ENCODE data around the gene BCL10.

BCL10 gene

DNA sequence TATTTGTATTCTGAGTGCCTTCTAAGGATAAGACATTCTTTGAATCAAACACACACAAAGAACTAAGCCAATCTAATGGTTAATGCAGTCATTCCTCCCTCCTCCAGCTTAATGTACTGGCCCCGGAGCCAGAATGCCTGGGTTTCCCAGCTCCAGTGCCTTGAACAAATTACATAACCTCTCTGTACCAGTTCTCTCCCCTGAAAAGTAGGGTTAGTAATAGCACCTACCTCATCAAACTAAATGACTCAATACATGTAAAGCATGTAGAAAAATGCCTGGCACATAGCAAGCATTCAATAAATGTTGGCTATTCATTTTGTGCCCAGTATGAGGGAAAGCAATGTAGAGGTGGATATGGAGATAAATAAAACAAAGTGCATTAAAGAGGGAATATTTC is 31.0 kb downstream of the BCL10 start:
- H3K27me3 Mint-ChIP-seq (ENCODE audit: low read depth) = no peaks in the 10 kb centered on the region
- H3K9me3 Mint-ChIP-seq = peaks cover 6% of the 10 kb centered on the region
- no peak overlapping the region for H3K4me3 Mint-ChIP-seq
- TF ChIP-seq, protein P1, sequence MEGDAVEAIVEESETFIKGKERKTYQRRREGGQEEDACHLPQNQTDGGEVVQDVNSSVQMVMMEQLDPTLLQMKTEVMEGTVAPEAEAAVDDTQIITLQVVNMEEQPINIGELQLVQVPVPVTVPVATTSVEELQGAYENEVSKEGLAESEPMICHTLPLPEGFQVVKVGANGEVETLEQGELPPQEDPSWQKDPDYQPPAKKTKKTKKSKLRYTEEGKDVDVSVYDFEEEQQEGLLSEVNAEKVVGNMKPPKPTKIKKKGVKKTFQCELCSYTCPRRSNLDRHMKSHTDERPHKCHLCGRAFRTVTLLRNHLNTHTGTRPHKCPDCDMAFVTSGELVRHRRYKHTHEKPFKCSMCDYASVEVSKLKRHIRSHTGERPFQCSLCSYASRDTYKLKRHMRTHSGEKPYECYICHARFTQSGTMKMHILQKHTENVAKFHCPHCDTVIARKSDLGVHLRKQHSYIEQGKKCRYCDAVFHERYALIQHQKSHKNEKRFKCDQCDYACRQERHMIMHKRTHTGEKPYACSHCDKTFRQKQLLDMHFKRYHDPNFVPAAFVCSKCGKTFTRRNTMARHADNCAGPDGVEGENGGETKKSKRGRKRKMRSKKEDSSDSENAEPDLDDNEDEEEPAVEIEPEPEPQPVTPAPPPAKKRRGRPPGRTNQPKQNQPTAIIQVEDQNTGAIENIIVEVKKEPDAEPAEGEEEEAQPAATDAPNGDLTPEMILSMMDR (IDR thresholded peaks at IDR 0.05; ENCODE audit: unreplicated experiment in 3 of 3) = no peak
- peaks cover 37% of the 10 kb centered on the region for H3K4me1 Mint-ChIP-seq
- H3K27ac Mint-ChIP-seq = peak overlapping the region; percentile 53 to 98 (median 94)
- H3K36me3 Mint-ChIP-seq (ENCODE audit: low read depth) = peaks cover 17% of the 10 kb centered on the region

DNA sequence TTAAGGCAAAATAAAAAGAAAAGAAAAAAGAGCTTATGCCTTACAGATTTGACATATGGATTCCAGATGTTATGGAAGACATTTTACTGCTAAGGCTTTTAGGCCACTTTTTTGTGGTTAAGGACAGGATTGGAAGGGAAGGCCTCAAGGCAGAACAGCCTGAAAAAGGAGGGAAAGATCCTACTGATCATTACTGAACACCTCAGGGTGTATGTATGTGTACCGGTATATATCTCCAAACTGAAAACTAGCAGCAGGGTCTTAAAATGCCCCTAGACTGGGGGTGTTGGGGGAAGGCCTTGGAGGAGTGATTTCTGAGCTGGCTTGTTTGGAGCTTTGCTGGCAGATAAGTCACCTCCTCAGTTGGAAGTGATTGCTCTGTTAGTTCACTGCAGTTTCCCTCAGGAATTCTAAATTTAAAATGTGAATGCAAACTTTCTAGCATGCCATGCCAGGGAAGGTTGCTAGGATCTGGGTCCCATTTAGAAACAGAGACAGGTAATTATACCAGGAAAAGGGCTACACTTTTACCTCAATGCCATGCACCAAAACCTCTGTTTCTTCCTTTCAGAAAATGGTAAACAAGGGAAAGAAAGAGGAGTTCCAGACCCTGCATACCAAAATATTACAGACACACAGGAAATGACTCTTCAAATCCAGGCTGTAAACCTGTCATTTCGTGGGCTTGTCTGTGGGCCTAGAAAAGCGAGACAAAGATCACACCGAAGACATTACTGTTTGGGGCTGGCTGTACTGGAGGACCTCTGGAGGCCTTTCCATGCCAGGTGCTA is 32.0 kb downstream of the BCL10 start:
- H3K4me1 Mint-ChIP-seq = peaks cover 47% of the 10 kb centered on the region
- no peaks in the 10 kb centered on the region for H3K27me3 Mint-ChIP-seq (ENCODE audit: low read depth)
- H3K27ac Mint-ChIP-seq = peak overlapping the region; percentile 94 to 98 (median 94)
- peak overlapping the region in 1 of 3 experiments; percentile 28 for H3K4me3 Mint-ChIP-seq
- H3K36me3 Mint-ChIP-seq (ENCODE audit: low read depth) = peaks cover 7% of the 10 kb centered on the region
- H3K9me3 Mint-ChIP-seq = peaks cover 3% of the 10 kb centered on the region
- TF ChIP-seq, protein P1 (IDR thresholded peaks at IDR 0.05; ENCODE audit: unreplicated experiment in 3 of 3) = no peak

DNA sequence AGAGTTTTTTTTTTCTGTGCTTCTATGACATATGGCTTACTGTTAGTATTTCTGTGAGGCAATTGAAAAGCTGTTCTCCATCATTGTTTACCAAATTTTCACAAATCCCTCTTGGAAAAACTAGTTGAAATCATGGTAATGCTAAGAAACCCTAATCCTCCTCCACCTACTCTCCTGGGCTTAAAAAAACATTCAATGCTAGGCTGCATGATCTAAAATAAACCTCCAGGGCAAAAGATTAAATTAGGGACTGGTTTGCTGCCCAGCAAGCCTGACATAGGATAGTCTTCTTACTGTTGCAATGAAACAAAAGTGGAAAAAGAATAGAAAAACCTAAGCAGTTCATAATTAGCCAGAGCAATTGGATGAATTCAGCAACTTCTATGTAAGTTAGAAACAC is 33.1 kb downstream of the BCL10 start:
- Mint-ChIP-seq H3K36me3 (ENCODE audit: low read depth) (peaks cover 4% of the 10 kb centered on the region), H3K9me3 (no peaks in the 10 kb centered on the region), H3K27me3 (ENCODE audit: low read depth) (no peaks in the 10 kb centered on the region), H3K4me1 (peaks cover 47% of the 10 kb centered on the region), H3K27ac (peak overlapping the region; percentile 94 to 98 (median 94)), H3K4me3 (no peak overlapping the region)
- TF ChIP-seq, protein P1 (IDR thresholded peaks at IDR 0.05; ENCODE audit: unreplicated experiment in 3 of 3) = no peak

DNA sequence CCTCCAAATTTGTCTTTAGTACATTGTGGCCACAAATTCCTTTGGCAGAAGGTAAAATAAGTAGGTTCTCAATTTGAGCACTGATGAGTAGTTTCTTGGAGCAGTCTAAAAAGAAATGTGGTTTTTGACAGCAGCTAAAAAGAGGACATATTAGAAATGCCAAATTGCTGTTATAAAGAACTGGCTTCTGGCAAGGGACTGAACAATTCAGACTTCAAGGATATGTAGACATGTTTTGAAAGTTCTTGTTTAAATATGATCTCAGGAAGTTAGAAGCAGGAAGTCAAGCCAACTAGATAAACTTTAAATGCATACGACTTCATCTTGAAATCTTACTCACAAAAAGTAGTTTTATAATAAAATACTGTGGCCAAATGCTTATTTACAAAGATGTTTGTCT is 35.8 kb downstream of the BCL10 start:
- Mint-ChIP-seq H3K4me1 (peaks cover 43% of the 10 kb centered on the region), H3K9me3 (no peaks in the 10 kb centered on the region), H3K27me3 (ENCODE audit: low read depth) (no peaks in the 10 kb centered on the region), H3K36me3 (ENCODE audit: low read depth) (no peaks in the 10 kb centered on the region), H3K27ac (peak overlapping the region; percentile 86 to 98 (median 95)), H3K4me3 (peak overlapping the region in 1 of 3 experiments; percentile 49)
- TF ChIP-seq, protein P1 (IDR thresholded peaks at IDR 0.05; ENCODE audit: unreplicated experiment in 3 of 3) = no peak

DNA sequence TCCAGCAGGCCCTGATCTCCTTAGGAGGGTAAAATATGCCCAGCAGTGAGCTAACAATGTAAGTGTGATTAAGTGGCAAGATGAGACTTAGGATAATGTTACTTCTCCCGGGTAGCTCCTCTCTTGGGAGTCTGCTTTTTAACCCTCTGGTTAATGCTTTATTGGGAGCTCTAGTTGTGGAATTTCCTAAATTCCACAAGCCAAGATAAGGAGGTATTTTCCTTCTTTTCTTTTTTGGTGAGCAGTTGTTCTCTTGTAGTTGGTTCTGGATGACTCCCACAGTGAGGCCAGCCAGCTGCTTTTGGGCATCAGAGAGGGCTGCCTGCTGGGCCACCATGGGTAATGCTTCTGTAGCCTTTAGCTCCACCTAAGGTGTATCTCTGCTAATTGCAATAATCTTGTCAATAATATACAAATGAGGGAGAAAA is 36.2 kb downstream of the BCL10 start:
- H3K9me3 Mint-ChIP-seq = no peaks in the 10 kb centered on the region
- TF ChIP-seq, protein P1 (IDR thresholded peaks at IDR 0.05; ENCODE audit: unreplicated experiment in 3 of 3) = no peak
- no peaks in the 10 kb centered on the region for H3K36me3 Mint-ChIP-seq (ENCODE audit: low read depth)
- peak overlapping the region; percentile 86 to 98 (median 95) for H3K27ac Mint-ChIP-seq
- no peaks in the 10 kb centered on the region for H3K27me3 Mint-ChIP-seq (ENCODE audit: low read depth)
- no peak overlapping the region for H3K4me3 Mint-ChIP-seq
- H3K4me1 Mint-ChIP-seq = peaks cover 38% of the 10 kb centered on the region

DNA sequence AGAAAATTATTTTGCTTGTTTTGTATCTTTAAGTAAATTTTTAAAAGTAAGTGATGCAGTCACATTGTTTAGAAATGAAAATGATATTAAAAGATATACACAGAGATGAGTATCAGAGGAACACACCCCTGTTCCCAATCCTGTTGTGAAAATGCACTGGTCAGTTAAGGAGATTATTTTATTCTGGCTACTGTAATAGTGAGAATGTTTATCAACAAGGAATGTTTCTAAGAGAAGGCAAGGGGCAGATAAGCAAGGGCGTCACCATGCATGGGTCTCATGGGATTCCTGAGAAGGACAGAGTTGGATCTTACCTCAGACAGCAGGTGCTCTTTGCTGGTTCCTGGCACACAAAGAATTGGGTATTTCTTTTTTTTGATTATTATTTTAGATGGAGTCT is 38.8 kb downstream of the BCL10 start:
- Mint-ChIP-seq H3K4me1 (peaks cover 20% of the 10 kb centered on the region), H3K9me3 (no peaks in the 10 kb centered on the region), H3K4me3 (no peak overlapping the region), H3K27me3 (ENCODE audit: low read depth) (peaks cover 3% of the 10 kb centered on the region), H3K36me3 (ENCODE audit: low read depth) (no peaks in the 10 kb centered on the region), H3K27ac (no peak overlapping the region)
- TF ChIP-seq, protein P1 (IDR thresholded peaks at IDR 0.05; ENCODE audit: unreplicated experiment in 3 of 3) = no peak
